H7 (cell line): ENCODE data around the gene OR5J2. TPM values are rescaled to one million over a fixed set of nuclear protein-coding genes. Genes with fewer than 3 reads are reported as not detected.

ENCODE experiments used
- total RNA-seq: library from RNA; depleted of rRNA; stranded (reverse); fragments of >200 nt; shearing (Covaris generic); gene quantifications from 2 replicates; pipeline ENCODE4 v1.2.3, GENCODE V29; 2014; rRNA removed

Gene OR5J2
- total RNA-seq, 1 experiment from 2014 or later, result not detected

Other genes starting within 250 kb of the OR5J2 start
- not detected in 2 replicates for gene OR5I1, start 240.2 kb upstream of the OR5J2 start, total RNA-seq
- gene OR10AG1, start 206.7 kb upstream of the OR5J2 start, total RNA-seq, result not detected in 2 replicates
- not detected in 2 replicates for gene OR5F1, start 182.0 kb upstream of the OR5J2 start, total RNA-seq
- not detected in 2 replicates for gene OR5AS1, start 149.0 kb upstream of the OR5J2 start, total RNA-seq
- not detected in 2 replicates for gene OR8I2, start 83.3 kb upstream of the OR5J2 start, total RNA-seq
- gene OR8H2, start 72.9 kb upstream of the OR5J2 start, total RNA-seq, result not detected in 2 replicates
- gene OR8H3, start 54.2 kb upstream of the OR5J2 start, total RNA-seq, result not detected in 2 replicates
- not detected in 2 replicates for gene OR8J3, start 36.4 kb upstream of the OR5J2 start, total RNA-seq
- not detected in 2 replicates for gene OR8K5, start 16.3 kb upstream of the OR5J2 start, total RNA-seq
- not detected in 2 replicates for gene OR5T2, start 57.6 kb downstream of the OR5J2 start, total RNA-seq
- not detected in 2 replicates for gene OR5T3, start 75.6 kb downstream of the OR5J2 start, total RNA-seq
- gene OR5T1, start 97.5 kb downstream of the OR5J2 start, total RNA-seq, result not detected in 2 replicates
- not detected in 2 replicates for gene OR8H1, start 115.6 kb downstream of the OR5J2 start, total RNA-seq
- gene OR8K3, start 138.5 kb downstream of the OR5J2 start, total RNA-seq, result not detected in 2 replicates
- not detected in 2 replicates for gene OR8K1, start 169.4 kb downstream of the OR5J2 start, total RNA-seq
- gene OR8J1, start 177.7 kb downstream of the OR5J2 start, total RNA-seq, result not detected in 2 replicates
- not detected in 2 replicates for gene OR8U1, start 199.0 kb downstream of the OR5J2 start, total RNA-seq
- gene OR5AL1, start 236.1 kb downstream of the OR5J2 start, total RNA-seq, result not detected in 2 replicates